HG03342 (cell line): ENCODE data around the gene ODF2.
"Not testable (repeated sequence)": the region's sequence is repeated elsewhere in the genome, so short reads cannot be mapped to it uniquely, and the experiment has no call there.

Source experiments
- ATAC-seq: cut with Tn5 transposase; IDR thresholded peaks from one replicate; pipeline ENCODE4 v1.9.1; 2021; ENCODE audit warnings: mild to moderate bottlenecking, moderate library complexity; ENCODE audit not compliant: unreplicated experiment

Gene ODF2

GRCh38 chr9:128423356-128423755, 32.5 kb upstream of the ODF2 start:
- not testable (repeated sequence) for ATAC-seq

GRCh38 chr9:128424268-128424780, 31.5 kb upstream of the ODF2 start:
- no peak for ATAC-seq

- no peak for ATAC-seq
These were observed 26.9 kb upstream of the ODF2 start for GRCh38 chr9:128428644-128429512.

GRCh38 chr9:128429513-128430086, 26.2 kb upstream of the ODF2 start:
- ATAC-seq, result no peak

- ATAC-seq, result no peak
These were observed 24.6 kb upstream of the ODF2 start for GRCh38 chr9:128431207-128431606.

- ATAC-seq, result no peak
These were observed 21.5 kb upstream of the ODF2 start for GRCh38 chr9:128434340-128434739.

- no peak for ATAC-seq
These were observed 20.2 kb upstream of the ODF2 start for GRCh38 chr9:128435611-128436010.

- ATAC-seq, result peak; percentile 71
These were observed 17.3 kb upstream of the ODF2 start for GRCh38 chr9:128438343-128439109.

GRCh38 chr9:128439273-128439672, 16.5 kb upstream of the ODF2 start:
- no peak for ATAC-seq

GRCh38 chr9:128442150-128442549, 13.7 kb upstream of the ODF2 start:
- ATAC-seq, result no peak

GRCh38 chr9:128446505-128446904, 9.3 kb upstream of the ODF2 start:
- not testable (repeated sequence) for ATAC-seq

GRCh38 chr9:128448746-128449145, 7.1 kb upstream of the ODF2 start:
- ATAC-seq, result no peak

- ATAC-seq, result no peak
These were observed 815 bp upstream of the ODF2 start for GRCh38 chr9:128454991-128455390.

- ATAC-seq, result peak; percentile 54
These were observed 831 bp downstream of the ODF2 start for GRCh38 chr9:128456613-128457061.

GRCh38 chr9:128457207-128457606, 1.4 kb downstream of the ODF2 start:
- no peak for ATAC-seq

GRCh38 chr9:128459011-128459410, 3.2 kb downstream of the ODF2 start:
- ATAC-seq, result no peak

GRCh38 chr9:128469070-128469469, 13.3 kb downstream of the ODF2 start:
- ATAC-seq, result no peak

- ATAC-seq, result no peak
These were observed 14.8 kb downstream of the ODF2 start for GRCh38 chr9:128470560-128470959.

GRCh38 chr9:128473104-128473503, 17.3 kb downstream of the ODF2 start:
- ATAC-seq, result no peak

- no peak for ATAC-seq
These were observed 20.1 kb downstream of the ODF2 start for GRCh38 chr9:128475867-128476266.

- ATAC-seq, result no peak
These were observed 23.5 kb downstream of the ODF2 start for GRCh38 chr9:128479262-128479661.
